Astrocyte (in vitro differentiated cells and primary cell): ENCODE measurements around the gene OR8D1.
A peak's percentile ranks its signal among the peaks of the same experiment; 100 is the strongest.

Source experiments
- EZH2 ChIP-seq: IDR thresholded peaks from 2 replicates; pipeline ENCODE4 v1.6.1; 2012; ENCODE audit warnings: mild to moderate bottlenecking, low read length, inconsistent platforms; ENCODE audit not compliant: insufficient read depth
- TF ChIP-seq, protein P1 (sequence below): IDR thresholded peaks from 2 replicates; pipeline ENCODE4 v1.5.1; 2011; ENCODE audit warnings: low read depth, mild to moderate bottlenecking, inconsistent platforms, low read length, moderate library complexity; ENCODE audit not compliant: insufficient read depth

DNA sequence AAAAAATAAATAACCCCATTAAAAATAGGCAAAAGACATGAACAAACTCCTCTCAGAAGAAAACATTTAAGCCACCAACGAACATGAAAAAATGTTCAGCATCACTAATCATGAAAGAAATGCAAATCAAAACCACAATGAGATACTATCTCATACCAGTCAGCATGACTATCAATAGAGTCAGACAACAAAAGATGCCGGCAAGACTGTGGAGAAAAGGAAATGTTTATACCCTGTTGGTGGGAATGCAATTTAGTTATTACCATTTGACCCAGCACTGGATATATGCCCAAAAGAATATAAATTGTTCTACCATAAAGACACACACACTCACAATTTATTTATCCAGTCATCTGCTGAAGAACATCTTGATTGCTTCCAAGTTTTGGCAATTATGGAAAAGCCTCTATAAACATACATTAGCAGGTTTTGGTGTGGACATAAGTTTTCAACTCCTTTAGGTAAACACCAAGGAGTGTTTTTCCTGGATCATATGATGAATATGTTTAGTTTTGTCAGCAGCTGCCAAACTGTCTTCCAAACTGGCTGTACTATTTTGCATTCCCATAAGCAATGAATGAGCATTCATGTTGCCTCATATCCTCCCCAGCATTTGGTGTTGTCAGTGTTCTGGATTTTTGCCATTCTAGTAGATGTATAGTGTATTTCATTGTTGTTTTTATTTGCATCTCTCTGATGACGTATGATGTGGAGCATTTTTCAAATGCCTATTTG is 28.0 kb downstream of the OR8D1 start:
- TF ChIP-seq, protein P1, sequence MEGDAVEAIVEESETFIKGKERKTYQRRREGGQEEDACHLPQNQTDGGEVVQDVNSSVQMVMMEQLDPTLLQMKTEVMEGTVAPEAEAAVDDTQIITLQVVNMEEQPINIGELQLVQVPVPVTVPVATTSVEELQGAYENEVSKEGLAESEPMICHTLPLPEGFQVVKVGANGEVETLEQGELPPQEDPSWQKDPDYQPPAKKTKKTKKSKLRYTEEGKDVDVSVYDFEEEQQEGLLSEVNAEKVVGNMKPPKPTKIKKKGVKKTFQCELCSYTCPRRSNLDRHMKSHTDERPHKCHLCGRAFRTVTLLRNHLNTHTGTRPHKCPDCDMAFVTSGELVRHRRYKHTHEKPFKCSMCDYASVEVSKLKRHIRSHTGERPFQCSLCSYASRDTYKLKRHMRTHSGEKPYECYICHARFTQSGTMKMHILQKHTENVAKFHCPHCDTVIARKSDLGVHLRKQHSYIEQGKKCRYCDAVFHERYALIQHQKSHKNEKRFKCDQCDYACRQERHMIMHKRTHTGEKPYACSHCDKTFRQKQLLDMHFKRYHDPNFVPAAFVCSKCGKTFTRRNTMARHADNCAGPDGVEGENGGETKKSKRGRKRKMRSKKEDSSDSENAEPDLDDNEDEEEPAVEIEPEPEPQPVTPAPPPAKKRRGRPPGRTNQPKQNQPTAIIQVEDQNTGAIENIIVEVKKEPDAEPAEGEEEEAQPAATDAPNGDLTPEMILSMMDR = peak; percentile 22
- TF ChIP-seq EZH2 = no peak
